Measurements from ENCODE around the gene STARD6.
A peak's percentile ranks its signal among the peaks of the same experiment; 100 is the strongest.

The STARD6 gene

DNA sequence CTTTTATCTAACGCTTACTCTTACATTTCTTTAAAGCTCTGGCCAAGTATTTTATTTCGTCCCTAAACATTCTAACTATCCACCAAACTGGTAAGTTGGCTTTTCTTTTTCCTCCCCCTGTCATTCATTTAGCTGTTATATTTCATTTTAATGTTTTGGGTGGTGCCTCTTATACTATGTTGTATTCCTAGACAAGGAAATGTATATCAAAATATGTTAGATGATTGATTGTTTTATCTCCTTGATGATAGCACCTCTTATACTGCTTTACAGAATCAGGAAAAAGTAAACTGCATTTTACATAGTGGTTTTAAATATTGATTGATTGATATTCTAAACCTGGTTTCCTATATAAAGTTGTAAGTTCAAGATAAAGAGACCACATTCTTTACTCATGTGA lies 24.0 kb upstream of the STARD6 start:
- H3K4me3 ChIP-seq (ENCODE audit: low read depth, low read length): no peak overlapping the region
- TF ChIP-seq CTCF (IDR thresholded peaks at IDR 0.05; ENCODE audit: borderline replicate concordance, insufficient read depth, low read depth, low read length): no peak

- TF ChIP-seq CTCF (IDR thresholded peaks at IDR 0.05; ENCODE audit: borderline replicate concordance, insufficient read depth, low read depth, low read length): no peak
- no peak overlapping the region for H3K4me3 ChIP-seq (ENCODE audit: low read depth, low read length)
Measured at GRCh38 chr18:54378057-54378456, 20.4 kb upstream of the STARD6 start.

DNA sequence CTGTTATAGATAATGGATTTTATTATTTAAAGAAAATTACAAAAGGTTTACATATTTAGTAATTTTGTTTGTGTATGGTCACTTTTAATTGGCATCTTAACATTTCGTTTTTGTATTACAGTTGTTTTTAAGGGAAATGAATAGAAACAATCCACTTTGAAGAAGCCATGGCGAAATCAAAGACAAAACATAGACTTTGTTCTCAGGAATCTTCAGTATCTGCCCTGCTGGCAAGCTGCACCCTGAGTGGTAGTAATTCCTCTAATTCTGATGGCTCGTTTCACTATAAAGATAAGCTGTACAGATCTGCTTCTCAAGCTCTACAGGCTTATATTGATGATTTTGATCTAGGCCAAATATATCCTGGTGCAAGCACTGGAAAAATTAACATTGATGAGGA lies 2.7 kb upstream of the STARD6 start:
- H3K4me3 ChIP-seq (ENCODE audit: low read depth, low read length): no peak overlapping the region
- no peak for TF ChIP-seq CTCF (IDR thresholded peaks at IDR 0.05; ENCODE audit: borderline replicate concordance, insufficient read depth, low read depth, low read length)

GRCh38 chr18:54359233-54359632 lies 1.6 kb upstream of the STARD6 start:
- no peak for TF ChIP-seq CTCF (IDR thresholded peaks at IDR 0.05; ENCODE audit: borderline replicate concordance, insufficient read depth, low read depth, low read length)
- peak overlapping the region; percentile 12 for H3K4me3 ChIP-seq (ENCODE audit: low read depth, low read length)

DNA sequence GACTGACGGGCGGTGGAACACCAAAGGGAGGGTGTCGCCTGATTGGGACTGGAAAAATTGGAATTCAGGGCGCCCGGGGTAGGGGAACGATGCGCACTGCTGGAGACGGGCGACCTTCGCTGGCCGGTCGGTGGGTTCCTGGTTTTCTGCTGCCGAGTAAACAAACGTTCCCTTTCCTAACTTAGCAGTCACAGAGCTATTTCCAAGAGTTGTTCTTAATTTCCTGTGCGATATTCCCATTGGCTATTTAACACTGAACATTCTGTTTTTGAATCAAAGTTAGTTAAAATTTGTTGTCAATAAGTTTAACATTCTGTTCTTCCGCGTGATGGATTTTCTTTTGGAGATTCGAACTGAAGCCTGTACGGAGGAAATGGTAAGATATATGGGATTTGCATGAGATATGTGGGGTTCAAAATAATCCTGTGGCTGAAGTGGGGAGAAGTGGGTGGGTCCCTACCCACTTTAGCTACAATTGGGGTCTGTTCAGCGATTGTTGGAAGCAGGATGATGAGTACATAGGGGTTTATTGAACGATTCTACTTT lies 910 bp upstream of the STARD6 start:
- TF ChIP-seq CTCF (IDR thresholded peaks at IDR 0.05; ENCODE audit: borderline replicate concordance, insufficient read depth, low read depth, low read length): no peak
- peak overlapping the region; percentile 98 for H3K4me3 ChIP-seq (ENCODE audit: low read depth, low read length)

GRCh38 chr18:54357082-54357659 lies 487 bp downstream of the STARD6 start:
- TF ChIP-seq CTCF (IDR thresholded peaks at IDR 0.05; ENCODE audit: borderline replicate concordance, insufficient read depth, low read depth, low read length): no peak
- peak overlapping the region; percentile 98 for H3K4me3 ChIP-seq (ENCODE audit: low read depth, low read length)

DNA sequence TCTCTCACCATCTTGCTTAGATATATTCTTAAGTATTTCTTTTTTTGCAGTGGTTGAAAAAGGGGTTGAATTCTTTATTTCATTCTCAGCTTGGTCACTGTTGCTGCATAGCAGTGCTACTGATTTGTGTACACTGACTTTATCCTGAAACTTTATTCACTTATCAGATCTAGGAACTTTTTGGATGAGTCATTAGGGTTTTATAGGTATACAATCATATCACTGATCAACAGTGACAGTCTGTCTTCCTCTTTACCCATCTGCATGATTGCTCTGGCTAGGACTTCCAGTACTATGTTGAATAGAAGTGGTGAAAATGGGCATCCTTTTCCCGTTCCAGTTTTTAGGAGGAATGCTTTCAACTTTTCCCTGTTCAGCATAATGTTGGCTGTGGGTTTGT lies 6.5 kb downstream of the STARD6 start:
- TF ChIP-seq CTCF (IDR thresholded peaks at IDR 0.05; ENCODE audit: borderline replicate concordance, insufficient read depth, low read depth, low read length): no peak
- H3K4me3 ChIP-seq (ENCODE audit: low read depth, low read length): no peak overlapping the region
